Islet of Langerhans (tissue), 1 donor: ENCODE results near the gene TANGO2.

Experiments used
- FAIRE-seq: peaks from one replicate; lab custom pipeline; 2011; peaks lifted over from hg19 to GRCh38; lab: Jason Lieb, UNC

The TANGO2 gene

GRCh38 chr22:20027966-20028854, 7.3 kb downstream of the TANGO2 start:
- no peak for FAIRE-seq

GRCh38 chr22:20028855-20029549, 8.1 kb downstream of the TANGO2 start:
- FAIRE-seq = no peak

- FAIRE-seq = no peak
These were observed 8.8 kb downstream of the TANGO2 start for GRCh38 chr22:20029550-20030225.

- FAIRE-seq = no peak
These were observed 11.0 kb downstream of the TANGO2 start for GRCh38 chr22:20031732-20032406.

- no peak for FAIRE-seq
These were observed 11.6 kb downstream of the TANGO2 start for GRCh38 chr22:20032407-20032991.

GRCh38 chr22:20033045-20033706, 12.3 kb downstream of the TANGO2 start:
- no peak for FAIRE-seq

DNA sequence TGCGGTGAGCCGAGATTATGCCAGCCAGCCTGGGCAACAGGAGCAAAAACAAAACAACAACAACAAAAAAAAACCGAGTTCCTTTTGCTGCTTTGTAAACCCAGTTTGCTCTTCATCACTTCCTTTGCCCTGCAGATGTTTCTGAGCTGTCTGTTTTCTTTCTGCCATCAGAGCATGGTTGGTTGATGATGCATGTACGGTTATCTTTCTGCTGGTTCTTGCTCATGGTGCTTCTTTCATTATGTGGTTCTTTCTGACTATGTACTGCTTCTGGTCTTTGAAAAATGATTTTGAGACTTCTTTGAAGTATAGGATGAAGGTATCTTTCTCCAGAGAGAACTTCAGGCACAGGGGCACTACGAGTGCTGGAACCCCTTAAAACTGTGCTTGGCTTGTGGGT, 13.2 kb downstream of the TANGO2 start:
- FAIRE-seq = no peak

- FAIRE-seq = no peak
These were observed 14.6 kb downstream of the TANGO2 start for GRCh38 chr22:20035375-20036083.

DNA sequence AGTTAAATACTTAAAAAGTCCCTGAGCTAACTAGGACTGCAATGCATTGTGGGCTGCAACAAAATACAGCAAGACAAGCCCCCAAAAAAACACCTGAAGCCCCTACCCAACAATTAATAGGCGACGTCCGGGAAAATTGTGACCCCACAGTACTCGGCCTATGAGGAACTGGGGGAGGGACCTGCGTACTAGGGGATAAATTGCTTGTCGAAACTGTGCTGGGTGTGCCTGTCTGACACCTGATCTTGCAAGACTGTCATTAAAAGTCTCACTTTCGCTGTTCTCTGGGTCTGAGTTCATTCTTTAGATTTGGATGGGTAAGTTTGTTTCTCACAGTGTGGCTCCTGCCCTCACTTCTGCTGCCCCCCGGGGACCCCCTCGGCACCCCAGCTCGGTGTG, 15.2 kb downstream of the TANGO2 start:
- no peak for FAIRE-seq

DNA sequence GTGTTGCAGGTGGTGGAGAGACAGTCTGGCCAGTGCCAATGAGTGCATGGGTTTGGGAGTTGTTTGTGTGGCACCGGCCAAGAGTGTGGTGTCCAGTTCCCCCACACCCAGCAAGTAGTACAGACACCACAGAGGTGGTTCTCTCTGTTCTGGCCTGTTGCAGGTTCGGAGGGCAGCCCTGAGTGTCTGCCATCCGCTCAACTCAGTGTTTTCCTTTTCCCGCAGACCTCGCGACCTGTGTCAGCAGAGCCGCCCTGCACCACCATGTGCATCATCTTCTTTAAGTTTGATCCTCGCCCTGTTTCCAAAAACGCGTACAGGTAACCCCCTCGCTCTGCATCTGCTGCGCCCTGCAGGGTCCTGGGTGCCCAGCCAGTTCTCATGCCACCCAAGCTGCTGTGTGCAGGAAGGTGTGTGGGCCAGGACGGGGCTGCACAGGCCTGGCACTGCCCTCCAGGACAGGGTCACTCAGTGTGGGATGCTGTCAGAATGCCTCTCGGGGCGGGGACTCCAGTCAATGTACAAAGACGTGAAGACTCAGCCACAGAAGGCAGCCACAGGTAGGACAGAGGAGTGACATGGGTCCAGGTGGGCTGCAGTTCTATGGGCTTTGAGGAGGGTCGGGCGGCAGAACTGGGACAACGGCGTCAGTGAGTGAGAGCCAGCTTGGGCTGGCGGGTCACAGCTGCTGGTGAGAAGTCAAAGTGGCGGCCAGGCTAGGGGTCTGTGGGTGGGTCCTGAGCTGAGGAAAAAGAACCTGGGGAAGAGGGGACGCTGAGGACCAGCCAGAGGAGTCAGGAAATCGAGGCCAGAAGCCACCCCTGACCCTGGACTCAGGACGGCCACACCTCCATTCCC, 15.9 kb downstream of the TANGO2 start:
- no peak for FAIRE-seq

GRCh38 chr22:20037419-20037818, 16.5 kb downstream of the TANGO2 start:
- no peak for FAIRE-seq

GRCh38 chr22:20038574-20038973, 17.7 kb downstream of the TANGO2 start:
- FAIRE-seq = no peak

DNA sequence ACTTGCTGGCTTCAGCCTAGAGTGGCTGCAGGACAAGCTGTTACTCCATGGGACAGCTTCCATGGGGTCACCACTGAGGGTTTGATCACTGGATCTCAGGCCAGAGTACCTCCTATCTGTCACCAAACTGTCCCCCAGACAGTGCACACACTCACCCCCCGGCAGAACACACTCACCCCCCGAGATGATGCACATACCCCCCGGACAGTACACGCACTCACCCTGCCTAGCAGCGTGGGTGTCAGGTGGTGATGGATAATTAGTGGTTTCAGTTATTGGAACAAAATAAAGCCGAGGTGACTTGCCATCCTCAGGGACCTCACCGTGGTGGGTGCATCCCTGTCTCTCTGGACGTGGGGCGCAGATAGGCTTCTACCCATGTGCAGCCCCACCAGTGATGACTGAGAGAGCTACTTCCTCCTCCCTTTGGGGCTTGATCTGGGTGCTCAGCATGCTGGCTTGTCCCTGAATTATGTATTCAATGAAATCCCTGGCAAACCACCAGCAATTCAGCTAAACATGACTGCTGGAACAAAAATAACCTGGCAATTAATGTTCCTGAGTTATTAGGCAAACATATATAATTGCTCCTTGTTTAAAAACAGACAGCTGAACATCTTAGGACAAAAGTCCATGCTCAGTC, 18.9 kb downstream of the TANGO2 start:
- no peak for FAIRE-seq

DNA sequence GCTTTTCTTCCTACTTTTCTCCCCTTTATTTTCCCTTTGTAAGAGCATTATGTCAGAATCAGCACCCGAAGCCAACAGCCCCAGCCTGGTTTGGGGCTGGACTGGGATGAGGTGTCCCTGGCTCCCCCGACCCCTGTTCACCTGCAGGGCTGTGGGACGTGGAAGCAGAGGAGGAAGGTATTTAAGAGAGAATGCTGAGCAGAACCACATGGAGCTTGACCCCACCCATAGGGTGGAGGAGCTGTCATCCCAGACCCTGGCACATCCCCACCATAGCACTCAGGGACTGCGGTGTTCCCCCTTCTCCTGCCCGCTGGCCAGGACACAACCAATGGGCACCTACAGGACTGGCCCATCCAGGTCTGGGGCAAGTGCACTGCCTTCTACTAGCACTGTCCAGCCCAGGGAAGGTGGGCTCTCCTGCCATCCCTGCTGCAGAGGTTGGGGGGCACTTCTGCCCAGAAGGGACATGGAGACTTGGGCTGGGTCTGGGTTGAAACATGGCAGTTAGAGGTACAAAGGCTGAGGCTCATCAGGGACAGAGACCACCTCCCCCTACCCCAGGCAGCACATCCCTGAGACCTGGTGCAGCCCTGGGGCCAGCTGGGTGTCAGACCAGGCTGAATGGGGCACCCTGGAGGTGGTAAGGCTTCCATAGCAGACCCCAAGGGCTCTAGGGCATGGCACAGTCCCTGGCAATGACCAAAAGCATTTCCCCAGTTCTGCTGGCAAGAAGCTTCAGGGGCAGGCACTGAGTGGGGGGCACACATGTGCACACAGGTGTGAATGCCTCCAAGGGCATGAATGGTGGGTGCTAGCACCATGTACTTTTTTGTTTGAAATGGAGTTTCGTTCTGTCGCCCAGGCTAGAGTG, 19.7 kb downstream of the TANGO2 start:
- FAIRE-seq = no peak

DNA sequence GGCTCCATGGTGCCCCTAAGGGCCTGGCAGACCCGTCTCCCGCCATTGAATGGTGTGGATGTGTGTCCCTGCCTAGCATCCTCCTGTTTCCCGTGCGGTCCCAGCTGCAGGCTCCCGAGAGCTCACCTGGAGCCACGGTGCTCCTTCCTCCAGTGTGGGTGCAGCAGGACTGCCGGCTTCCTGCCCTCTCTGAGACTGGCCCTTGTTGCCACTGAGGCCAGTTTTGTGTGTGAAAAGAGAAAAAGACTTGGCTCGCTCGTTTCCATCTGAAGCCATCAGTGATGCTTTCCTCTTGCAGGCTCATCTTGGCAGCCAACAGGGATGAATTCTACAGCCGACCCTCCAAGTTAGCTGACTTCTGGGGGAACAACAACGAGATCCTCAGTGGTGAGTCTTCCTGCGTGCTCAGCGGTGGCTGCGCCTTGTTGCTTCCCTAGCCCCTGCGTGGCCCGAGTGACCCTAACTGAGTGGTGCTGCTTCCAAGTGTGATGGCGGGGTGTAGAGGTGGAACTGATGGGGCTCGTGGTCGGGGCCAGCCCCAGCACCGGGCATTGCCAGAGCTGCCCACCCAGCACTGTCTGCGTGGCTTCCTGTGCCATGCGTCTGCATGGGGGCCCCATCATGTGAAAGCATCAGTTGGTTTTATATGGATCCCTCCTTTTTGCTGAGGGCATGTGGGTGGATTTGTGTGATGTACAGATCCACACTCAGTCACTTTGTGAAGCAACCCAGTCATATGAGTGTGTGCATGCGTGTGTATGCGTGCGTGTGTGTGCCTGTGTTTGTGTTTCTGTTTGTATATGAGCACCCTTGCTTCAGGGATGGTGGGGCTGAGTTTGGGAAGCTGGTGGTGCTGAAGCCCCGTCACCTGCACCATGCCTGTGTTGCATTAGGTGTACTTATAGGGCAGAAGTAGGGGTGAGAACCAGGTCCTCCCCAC, 22.4 kb downstream of the TANGO2 start:
- no peak for FAIRE-seq

DNA sequence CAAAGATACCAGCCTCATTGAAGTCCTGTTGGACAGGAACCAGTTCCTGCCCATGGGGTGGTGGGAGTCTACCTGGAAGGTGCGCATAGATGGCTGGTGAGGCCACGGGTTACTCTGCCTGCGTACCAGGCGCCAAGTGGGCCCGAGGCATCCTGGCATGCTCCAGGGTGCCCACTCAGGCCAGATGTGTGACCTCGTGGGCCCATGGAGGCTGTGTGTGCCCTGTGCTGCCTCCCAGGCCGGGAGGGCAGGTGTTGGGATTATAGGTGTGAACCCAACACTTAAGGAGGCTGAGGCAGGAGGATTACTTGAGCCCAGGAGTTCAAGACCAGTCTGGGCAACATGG, 23.1 kb downstream of the TANGO2 start:
- FAIRE-seq = no peak

GRCh38 chr22:20044495-20045151, 23.7 kb downstream of the TANGO2 start:
- FAIRE-seq = no peak
